ENCODE data around the gene C1QTNF1.

C1QTNF1 gene, protein sequence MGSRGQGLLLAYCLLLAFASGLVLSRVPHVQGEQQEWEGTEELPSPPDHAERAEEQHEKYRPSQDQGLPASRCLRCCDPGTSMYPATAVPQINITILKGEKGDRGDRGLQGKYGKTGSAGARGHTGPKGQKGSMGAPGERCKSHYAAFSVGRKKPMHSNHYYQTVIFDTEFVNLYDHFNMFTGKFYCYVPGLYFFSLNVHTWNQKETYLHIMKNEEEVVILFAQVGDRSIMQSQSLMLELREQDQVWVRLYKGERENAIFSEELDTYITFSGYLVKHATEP

GRCh38 chr17:79023886-79024771 lies at the start of gene C1QTNF1:
TSS of gene C1QTNF1 (plus strand) at chr17:79024169. CDS start at chr17:79043969, 19,800 bp downstream.
- no peak for DNase-seq

DNA sequence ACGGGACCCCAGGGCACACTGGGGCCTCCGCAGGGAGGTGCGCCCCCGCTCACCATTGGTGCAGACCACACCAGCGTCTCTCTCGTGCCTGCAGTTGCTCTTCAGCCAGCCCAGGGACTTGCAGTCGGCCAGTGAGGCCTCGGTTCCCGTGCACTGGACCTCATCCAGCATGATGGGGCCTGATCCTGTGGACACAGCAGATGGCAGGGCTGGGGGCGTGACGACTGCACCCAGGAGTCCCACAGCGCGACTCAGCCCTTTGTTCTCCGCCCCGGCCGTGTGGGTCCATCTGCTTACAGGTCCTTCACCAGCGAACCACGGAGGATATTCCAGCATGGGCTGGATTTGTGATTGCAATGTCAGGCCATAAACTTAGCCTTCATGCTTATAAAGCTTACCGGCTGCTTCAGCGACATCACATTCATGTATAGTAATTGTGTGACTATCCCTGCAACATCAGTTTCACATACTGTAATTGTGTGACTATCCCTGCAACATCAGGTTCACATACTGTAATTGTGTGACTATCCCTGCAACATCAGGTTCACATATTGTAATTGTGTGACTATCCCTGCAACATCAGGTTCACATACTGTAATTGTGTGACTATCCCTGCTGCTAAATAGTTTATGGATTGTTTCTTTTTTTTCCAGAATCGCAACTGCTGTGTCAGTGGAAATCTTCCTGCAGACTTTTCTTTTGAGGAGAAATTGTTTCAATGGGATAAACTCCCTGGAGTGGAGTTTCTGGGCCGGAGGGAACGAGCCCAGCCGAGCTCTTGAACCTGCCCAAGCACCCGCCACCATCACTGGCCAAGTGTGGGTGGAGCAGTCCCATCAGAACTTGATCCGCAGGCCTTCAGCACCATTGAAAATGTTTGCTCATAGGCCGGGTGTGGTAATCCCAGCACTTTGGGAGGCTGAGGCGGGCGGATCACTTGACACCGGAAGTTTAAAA lies 49.1 kb upstream of the C1QTNF1 start:
- DNase-seq = no peak

GRCh38 chr17:78976907-78977680 lies 46.9 kb upstream of the C1QTNF1 start:
- DNase-seq = no peak

GRCh38 chr17:78977681-78977943 lies 46.4 kb upstream of the C1QTNF1 start:
- no peak for DNase-seq

GRCh38 chr17:78977997-78978973 lies 45.7 kb upstream of the C1QTNF1 start:
- no peak for DNase-seq

DNA sequence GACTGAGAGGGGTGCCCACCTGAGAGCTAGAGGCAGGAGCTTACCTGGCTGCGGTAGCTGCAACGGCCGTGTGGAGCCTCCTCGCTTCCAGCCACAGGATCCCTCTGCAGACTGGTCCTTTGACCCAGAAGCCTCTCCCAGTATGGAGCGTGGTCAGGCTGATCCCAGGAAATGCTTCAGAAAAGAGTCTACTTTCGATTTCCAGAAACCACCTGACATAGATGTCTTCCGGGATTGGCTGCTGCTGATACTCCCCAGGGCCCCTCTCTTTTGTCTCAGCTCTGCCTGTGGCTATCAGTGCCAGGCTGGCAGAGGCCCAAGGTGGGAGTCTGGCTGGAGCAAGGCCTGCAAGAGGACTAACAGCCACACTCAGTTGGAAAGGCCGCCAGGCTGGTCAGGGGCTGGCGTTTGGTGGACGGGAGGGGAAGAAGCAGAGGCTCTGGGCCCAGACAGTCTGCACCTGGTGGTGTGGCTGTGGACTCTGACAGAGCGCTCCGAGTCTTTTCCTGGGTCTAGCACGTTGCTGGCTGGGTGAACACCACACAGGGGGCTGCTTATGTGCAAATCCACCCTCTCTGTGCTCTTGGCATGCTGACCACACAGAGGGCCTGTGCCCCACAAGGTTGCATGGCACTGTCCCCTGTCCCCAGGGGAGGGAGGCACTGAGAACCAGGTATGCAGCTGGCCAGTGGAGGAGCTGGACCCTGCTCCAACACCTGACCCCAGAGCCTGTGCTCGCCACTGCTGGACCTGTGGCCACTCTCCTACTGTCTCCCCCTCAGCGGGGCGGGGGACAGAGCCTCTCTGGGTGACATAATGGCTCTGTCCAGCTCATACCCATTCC lies 44.0 kb upstream of the C1QTNF1 start, which contains the start of gene LGALS3BP:
Gene LGALS3BP (minus strand): TSS at position 144 of the 844 bp plus-strand sequence. CDS start 2,732 bp downstream, outside the sequence.
- no peak for DNase-seq

DNA sequence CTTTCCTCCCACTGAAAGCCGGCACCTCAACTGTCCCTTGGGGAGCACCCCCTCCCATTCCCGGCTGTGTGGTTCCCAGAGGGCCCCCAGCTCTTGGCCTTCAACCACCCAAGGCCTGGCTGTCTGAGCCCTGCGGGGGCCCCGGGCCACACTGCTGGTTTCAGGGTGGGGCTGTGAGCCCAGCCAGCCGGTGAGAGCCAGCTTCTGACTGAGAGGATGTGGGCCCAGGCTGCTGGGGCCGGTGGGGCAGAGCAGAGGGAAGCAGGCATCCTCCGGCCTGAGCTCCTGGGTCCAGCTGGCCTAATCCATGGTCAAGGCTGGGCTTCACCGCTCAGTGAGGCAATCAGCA lies 43.4 kb upstream of the C1QTNF1 start:
- DNase-seq = no peak

GRCh38 chr17:78981010-78981888 lies 42.7 kb upstream of the C1QTNF1 start:
- no peak for DNase-seq

GRCh38 chr17:78985395-78985794 lies 38.6 kb upstream of the C1QTNF1 start:
- DNase-seq = no peak

DNA sequence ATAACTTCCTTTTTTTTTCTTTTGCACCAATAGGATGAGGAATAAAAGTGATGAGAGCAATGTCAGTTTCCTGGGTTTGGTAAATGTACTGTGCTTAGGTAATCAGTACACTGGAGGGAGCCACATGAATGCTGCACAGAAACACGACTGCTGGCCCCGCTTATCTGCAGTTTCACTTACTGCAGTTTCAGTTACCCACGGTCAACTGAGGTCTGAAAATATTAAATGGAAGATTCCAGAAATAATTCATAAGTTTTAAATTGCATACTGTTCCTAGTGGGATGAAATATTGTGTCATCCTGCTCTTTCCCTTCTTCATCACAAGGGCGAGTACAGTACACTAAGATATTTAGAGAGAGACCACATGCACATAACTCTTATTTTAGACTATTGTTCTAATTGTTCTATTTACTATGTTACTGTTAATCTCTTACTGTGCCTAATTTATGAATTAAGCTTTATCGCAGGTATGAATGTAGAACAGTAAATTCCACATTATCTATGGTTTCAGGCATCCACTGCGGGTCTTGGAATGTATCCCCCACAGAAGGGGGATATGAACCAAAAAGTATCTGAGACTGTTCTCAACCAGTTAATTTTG lies 37.8 kb upstream of the C1QTNF1 start:
- no peak for DNase-seq

GRCh38 chr17:78986649-78987328 lies 37.2 kb upstream of the C1QTNF1 start:
- DNase-seq = no peak

- DNase-seq = no peak
Measured at GRCh38 chr17:78988152-78988551, 35.8 kb upstream of the C1QTNF1 start.

GRCh38 chr17:78990349-78991016 lies 33.5 kb upstream of the C1QTNF1 start:
- no peak for DNase-seq

DNA sequence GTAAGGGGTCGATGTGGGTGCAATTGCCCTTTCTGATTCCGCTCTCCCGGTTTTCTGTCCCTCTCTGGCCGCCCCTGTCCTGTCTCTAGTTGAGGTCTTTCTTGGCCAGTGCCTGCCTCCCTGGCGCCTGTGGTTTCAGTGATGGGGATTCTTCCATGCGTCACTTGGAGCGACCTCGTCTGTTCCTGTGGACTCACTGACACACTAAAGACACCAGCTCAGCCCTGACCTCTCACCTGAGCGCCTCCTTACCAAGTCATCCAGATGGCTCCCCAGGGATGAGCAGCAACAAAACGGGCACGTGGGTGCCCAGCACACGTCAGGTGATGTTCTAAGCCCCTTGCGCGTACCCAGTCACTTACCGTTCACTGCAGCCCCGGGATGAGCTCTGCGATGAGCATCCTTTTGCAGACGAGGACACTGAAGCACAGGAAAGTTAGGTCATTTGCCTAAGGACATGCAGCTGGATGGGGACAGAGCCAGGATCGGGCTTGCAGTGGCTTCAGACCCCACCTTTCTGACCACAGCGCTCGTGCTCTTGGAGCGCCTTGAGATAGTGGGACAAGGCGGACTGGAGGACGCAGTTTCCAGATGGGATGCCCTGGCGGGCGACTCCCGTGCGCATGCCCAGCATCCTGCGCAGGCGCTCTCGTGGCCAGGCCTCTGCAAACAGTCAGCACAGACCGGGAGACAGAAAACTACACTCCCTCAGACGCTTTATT lies 32.8 kb upstream of the C1QTNF1 start:
- DNase-seq = no peak

- DNase-seq = no peak
Measured at GRCh38 chr17:78991906-78992532, 31.9 kb upstream of the C1QTNF1 start.

DNA sequence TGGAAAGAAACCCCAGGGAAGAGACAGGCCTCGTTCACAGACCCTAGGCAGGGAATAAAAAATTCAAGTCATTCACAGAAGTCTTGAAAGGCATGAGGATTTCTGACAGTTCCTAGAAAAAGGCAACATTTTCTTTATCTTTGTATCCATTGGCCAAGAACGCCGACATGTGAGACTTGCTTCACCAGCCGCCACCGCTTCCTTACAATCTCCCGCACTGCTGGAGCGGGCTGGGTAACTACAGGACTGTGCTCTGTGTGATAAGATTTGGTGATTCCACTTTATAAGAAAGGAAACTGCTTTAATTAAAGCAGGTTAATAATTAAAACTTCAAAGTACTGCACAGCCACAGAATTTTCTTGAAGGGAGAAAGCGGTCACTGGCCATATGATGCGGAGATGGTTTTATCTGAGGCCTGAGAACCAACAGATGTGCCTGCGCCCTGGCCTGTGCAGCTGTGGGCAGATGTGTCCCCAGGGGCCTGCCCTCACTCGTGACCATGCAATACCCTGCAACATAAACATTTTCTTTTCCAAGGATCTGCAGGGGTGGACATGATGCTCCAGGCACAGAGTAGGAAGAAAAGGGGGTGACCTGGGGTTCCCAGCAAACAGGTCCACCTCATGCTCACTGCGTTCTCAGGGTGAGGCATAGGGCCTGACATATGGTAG lies 31.3 kb upstream of the C1QTNF1 start:
- no peak for DNase-seq

Data from activated CD4-positive, CD25-positive, alpha-beta regulatory T cell (primary cell).